HEK293 (cell line): ENCODE data around the gene GAD1.

Source experiments
- ZNF138 ChIP-seq: fragments of 450-650 bp; formaldehyde crosslinking; IDR thresholded peaks from 2 replicates; pipeline ENCODE4 v1.5.1; 2016; ENCODE audit warnings: missing biosample characterization, missing genetic modification characterization, borderline replicate concordance
- ZNF423 ChIP-seq: fragments of 450-650 bp; formaldehyde crosslinking; IDR thresholded peaks from 2 replicates; pipeline ENCODE4 v1.5.1; 2016; ENCODE audit warnings: missing biosample characterization, missing genetic modification characterization
- TF ChIP-seq, protein P1 (sequence below): fragments of 450-650 bp; formaldehyde crosslinking; IDR thresholded peaks from 2 replicates; pipeline ENCODE4 v1.5.1; 2016; ENCODE audit warnings: missing biosample characterization, missing genetic modification characterization
- TF ChIP-seq, protein P2 (sequence below): fragments of 450-650 bp; formaldehyde crosslinking; IDR thresholded peaks from 2 replicates; pipeline ENCODE4 v1.5.1; 2016; ENCODE audit warnings: missing biosample characterization, missing genetic modification characterization, low read depth

DNA sequence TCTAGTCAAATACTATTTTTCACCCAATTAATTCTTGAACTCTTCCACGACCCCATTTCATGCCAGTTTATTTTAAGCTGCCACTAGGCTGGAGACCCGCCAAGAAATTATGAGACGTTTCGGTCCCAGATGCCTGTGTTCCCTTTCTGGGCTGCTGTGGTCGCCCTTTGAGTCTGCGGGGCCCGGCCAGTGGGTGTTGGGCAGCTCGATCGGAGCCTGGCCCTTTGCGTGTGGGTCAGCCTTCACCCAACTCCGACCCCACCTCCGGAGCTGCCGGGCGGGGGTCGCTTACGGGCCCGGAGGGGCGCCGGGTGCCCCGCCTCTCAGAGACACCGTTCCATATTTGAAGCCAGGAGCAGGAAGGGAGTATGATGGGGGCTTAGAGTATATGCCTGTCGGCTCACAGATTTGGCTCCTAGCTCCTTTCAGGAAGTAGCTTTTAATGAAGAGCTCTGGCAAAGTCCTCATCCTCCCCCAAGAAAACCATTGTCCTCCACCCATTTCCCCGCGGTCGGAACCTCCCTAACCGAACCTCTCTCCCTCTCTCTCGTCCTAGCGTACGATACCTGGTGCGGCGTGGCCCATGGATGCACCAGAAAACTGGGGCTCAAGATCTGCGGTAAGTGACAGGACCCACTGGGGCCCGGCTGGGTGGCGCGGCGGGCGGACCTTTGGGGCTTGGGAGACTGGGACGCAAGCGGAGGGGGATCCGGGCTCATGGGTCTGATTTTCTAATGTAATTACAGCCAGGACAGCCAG is 5.0 kb downstream of the GAD1 start:
- no peak for TF ChIP-seq ZNF423 (tag by site-specific recombination)
- TF ChIP-seq, protein P1, sequence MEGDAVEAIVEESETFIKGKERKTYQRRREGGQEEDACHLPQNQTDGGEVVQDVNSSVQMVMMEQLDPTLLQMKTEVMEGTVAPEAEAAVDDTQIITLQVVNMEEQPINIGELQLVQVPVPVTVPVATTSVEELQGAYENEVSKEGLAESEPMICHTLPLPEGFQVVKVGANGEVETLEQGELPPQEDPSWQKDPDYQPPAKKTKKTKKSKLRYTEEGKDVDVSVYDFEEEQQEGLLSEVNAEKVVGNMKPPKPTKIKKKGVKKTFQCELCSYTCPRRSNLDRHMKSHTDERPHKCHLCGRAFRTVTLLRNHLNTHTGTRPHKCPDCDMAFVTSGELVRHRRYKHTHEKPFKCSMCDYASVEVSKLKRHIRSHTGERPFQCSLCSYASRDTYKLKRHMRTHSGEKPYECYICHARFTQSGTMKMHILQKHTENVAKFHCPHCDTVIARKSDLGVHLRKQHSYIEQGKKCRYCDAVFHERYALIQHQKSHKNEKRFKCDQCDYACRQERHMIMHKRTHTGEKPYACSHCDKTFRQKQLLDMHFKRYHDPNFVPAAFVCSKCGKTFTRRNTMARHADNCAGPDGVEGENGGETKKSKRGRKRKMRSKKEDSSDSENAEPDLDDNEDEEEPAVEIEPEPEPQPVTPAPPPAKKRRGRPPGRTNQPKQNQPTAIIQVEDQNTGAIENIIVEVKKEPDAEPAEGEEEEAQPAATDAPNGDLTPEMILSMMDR (tag by site-specific recombination): no peak
- TF ChIP-seq ZNF138 (tag by site-specific recombination): no peak
- TF ChIP-seq, protein P2, sequence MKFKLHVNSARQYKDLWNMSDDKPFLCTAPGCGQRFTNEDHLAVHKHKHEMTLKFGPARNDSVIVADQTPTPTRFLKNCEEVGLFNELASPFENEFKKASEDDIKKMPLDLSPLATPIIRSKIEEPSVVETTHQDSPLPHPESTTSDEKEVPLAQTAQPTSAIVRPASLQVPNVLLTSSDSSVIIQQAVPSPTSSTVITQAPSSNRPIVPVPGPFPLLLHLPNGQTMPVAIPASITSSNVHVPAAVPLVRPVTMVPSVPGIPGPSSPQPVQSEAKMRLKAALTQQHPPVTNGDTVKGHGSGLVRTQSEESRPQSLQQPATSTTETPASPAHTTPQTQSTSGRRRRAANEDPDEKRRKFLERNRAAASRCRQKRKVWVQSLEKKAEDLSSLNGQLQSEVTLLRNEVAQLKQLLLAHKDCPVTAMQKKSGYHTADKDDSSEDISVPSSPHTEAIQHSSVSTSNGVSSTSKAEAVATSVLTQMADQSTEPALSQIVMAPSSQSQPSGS: no peak
